Measurements from ENCODE around the gene MAPKAPK3. TPM values are rescaled to one million over a fixed set of nuclear protein-coding genes. Genes with fewer than 3 reads are reported as not detected.

MAPKAPK3 gene
- total and polyA plus RNA-seq, 2 of the 4 experiments (the other 2 are of a cell fraction) = 38.3 to 57.2 TPM

GRCh38 chr3:50630394-50630793, 13.4 kb downstream of the MAPKAPK3 start:
- dilution Hi-C loops (cut with HindIII; ENCODE audit: low sequenced_read_pairs, unreplicated experiment) (no loop called here), intact Hi-C loops (cut with micrococcal nuclease) (no loop called here), in situ Hi-C loops (cut with MboI; ENCODE audit: low sequenced_read_pairs) (no loop called here)
- POLR2A ChIA-PET (ENCODE audit: unreplicated experiment) = no interaction called here
- Histone ChIP-seq H2AK5ac (ENCODE audit: low read depth, low read length) (no peak overlapping the region), H2BK15ac (ENCODE audit: low read depth, low read length) (no peak overlapping the region), H3K23ac (ENCODE audit: low read depth, low read length) (no peak overlapping the region), H4K20me1 (ENCODE audit: insufficient read depth, low read length) (peaks cover 4% of the 10 kb centered on the region), H2BK20ac (ENCODE audit: low read depth, low read length) (no peak overlapping the region), H3K79me1 (ENCODE audit: low read depth in 1 of 2, low read length in 2 of 2) (peaks cover 0 to 9% of the 10 kb centered on the region in 2 experiments; a peak in 2 of 4 replicates), H2AFZ (replicated peaks; ENCODE audit: low read length, poor library complexity) (no peak overlapping the region), H3K27ac (ENCODE audit: insufficient read depth, low read length) (no peak overlapping the region), H2BK120ac (ENCODE audit: low read depth, low read length) (no peak overlapping the region), H3K4ac (ENCODE audit: low read depth, low read length) (no peak overlapping the region), H4K5ac (ENCODE audit: low read depth, low read length) (no peak overlapping the region), H3K4me3 (ENCODE audit: insufficient read depth, low read depth, low read length) (no peak overlapping the region), H3K56ac (ENCODE audit: extremely low read depth, insufficient read depth, low read length) (no peak overlapping the region), H3K9ac (ENCODE audit: low read depth, low read length) (no peak overlapping the region), H3K4me2 (ENCODE audit: low read depth, low read length) (no peak overlapping the region), H3K9me1 (ENCODE audit: insufficient read depth, low read length) (peaks cover 22% of the 10 kb centered on the region), H3K36me3 (ENCODE audit: control insufficient read depth, insufficient read depth, low read length) (no peaks in the 10 kb centered on the region), H2AK9ac (replicated peaks; ENCODE audit: low read depth, low read length, poor library complexity) (peak overlapping the region; percentile 69), H3K9me3 (ENCODE audit: control insufficient read depth, insufficient read depth, low read length) (no peaks in the 10 kb centered on the region), H2BK5ac (ENCODE audit: low read depth, low read length, poor library complexity, severe bottlenecking) (no peak overlapping the region), H3K18ac (ENCODE audit: low read depth, low read length) (no peak overlapping the region), H3K14ac (replicated peaks; ENCODE audit: low read depth, low read length) (no peak overlapping the region), H4K8ac (ENCODE audit: low read depth in 2 of 2, low read length in 2 of 2) (no peak overlapping the region), H3K27me3 (ENCODE audit: control insufficient read depth, insufficient read depth, low read length) (no peaks in the 10 kb centered on the region), H4K91ac (ENCODE audit: insufficient read depth, low read depth, low read length) (no peak overlapping the region), H3K4me1 (ENCODE audit: control insufficient read depth, insufficient read depth, low read length) (peaks cover 3% of the 10 kb centered on the region)
- BruUV-seq (replicated peaks) = no TSS peak
- no peak for DNase-seq
- ATAC-seq (ENCODE audit: low read depth) = no peak
- CTCF ChIA-PET = no interaction called here
- TF ChIP-seq RFX5 (IDR thresholded peaks at IDR 0.05; ENCODE audit: low read depth, low read length) = no peak
- no peak for TF ChIP-seq MXI1 (IDR thresholded peaks at IDR 0.05; ENCODE audit: borderline replicate concordance, low read depth, low read length)
- TF ChIP-seq MAFK (IDR thresholded peaks at IDR 0.05; ENCODE audit: low read depth, low read length) = no peak
- TF ChIP-seq RAD21 (IDR thresholded peaks at IDR 0.05; ENCODE audit: low read length) = no peak
- TF ChIP-seq POLR2A (IDR thresholded peaks at IDR 0.05; ENCODE audit: low read depth, low read length) = no peak
- TF ChIP-seq, protein P1, sequence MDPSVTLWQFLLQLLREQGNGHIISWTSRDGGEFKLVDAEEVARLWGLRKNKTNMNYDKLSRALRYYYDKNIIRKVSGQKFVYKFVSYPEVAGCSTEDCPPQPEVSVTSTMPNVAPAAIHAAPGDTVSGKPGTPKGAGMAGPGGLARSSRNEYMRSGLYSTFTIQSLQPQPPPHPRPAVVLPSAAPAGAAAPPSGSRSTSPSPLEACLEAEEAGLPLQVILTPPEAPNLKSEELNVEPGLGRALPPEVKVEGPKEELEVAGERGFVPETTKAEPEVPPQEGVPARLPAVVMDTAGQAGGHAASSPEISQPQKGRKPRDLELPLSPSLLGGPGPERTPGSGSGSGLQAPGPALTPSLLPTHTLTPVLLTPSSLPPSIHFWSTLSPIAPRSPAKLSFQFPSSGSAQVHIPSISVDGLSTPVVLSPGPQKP (IDR thresholded peaks at IDR 0.05; ENCODE audit: borderline replicate concordance, low read depth, low read length) = no peak
- TF ChIP-seq, protein P2, sequence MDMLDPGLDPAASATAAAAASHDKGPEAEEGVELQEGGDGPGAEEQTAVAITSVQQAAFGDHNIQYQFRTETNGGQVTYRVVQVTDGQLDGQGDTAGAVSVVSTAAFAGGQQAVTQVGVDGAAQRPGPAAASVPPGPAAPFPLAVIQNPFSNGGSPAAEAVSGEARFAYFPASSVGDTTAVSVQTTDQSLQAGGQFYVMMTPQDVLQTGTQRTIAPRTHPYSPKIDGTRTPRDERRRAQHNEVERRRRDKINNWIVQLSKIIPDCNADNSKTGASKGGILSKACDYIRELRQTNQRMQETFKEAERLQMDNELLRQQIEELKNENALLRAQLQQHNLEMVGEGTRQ (IDR thresholded peaks at IDR 0.05; ENCODE audit: low read depth, low read length) = no peak
- TF ChIP-seq CTCF (conservative IDR thresholded peaks at IDR 0.05; ENCODE audit: low read depth, low read length) = no peak
- TF ChIP-seq CEBPB (IDR thresholded peaks at IDR 0.05; ENCODE audit: low read depth, low read length) = no peak
- no peak for TF ChIP-seq CHD1 (IDR thresholded peaks at IDR 0.05; ENCODE audit: low read depth, low read length)
- TF ChIP-seq NFE2L2 (IDR thresholded peaks at IDR 0.05; ENCODE audit: low read depth, low read length) = no peak
- no peak for TF ChIP-seq FOS (IDR thresholded peaks at IDR 0.05; ENCODE audit: low read depth, low read length)
- TF ChIP-seq MAZ (IDR thresholded peaks at IDR 0.05; ENCODE audit: borderline replicate concordance, low read depth, low read length) = no peak
- no peak for TF ChIP-seq SMC3 (IDR thresholded peaks at IDR 0.05; ENCODE audit: low read depth, low read length)
- no peak for TF ChIP-seq BHLHE40 (IDR thresholded peaks at IDR 0.05; ENCODE audit: low read depth, low read length)
- TF ChIP-seq RCOR1 (IDR thresholded peaks at IDR 0.05; ENCODE audit: insufficient replicate concordance, low read length) = no peak
- WGBS, 2 experiments (ENCODE audit: extremely low coverage in 2 of 2, insufficient read length in 1 of 2) = 100% methylated on average over 4 of the region's 6 CpGs; no CpG with 5 or more reads in 1 of the 2 experiments

Data from IMR-90 (cell line).